ENCODE measurements around the gene UBXN10. TPM values are rescaled to one million over a fixed set of nuclear protein-coding genes. Genes with fewer than 3 reads are reported as not detected.

Gene UBXN10
- total and polyA plus RNA-seq, 2 donors (not counting 3 experiments of a cell fraction or from before 2014, with no cell fraction given) = not detected

GRCh38 chr1:20138346-20138745 lies 47.5 kb upstream of the UBXN10 start:
- no peak overlapping the region for H3K4me3 ChIP-seq (replicated peaks in 1 of 3; ENCODE audit: insufficient read depth in 1 of 3, low read depth in 1 of 3, low read length in 3 of 3)
- TF ChIP-seq EZH2 (IDR thresholded peaks at IDR 0.05; ENCODE audit: borderline replicate concordance, low read depth, low read length, severe bottlenecking) = no peak
- TF ChIP-seq POLR2AphosphoS5 (IDR thresholded peaks at IDR 0.05; ENCODE audit: insufficient read depth, low read depth, low read length) = no peak
- TF ChIP-seq MYC (IDR thresholded peaks at IDR 0.05; ENCODE audit: low read depth, low read length) = no peak
- no peak for TF ChIP-seq GATA2 (IDR thresholded peaks at IDR 0.05; ENCODE audit: insufficient read depth, insufficient read length, low read depth, low read length)
- no peak for TF ChIP-seq CTCF (IDR thresholded peaks at IDR 0.05; ENCODE audit: extremely low read depth in 1 of 2, insufficient read depth in 1 of 2, low read depth in 1 of 2, low read length in 2 of 2)
- TF ChIP-seq MAX (IDR thresholded peaks at IDR 0.05; ENCODE audit: insufficient read depth, insufficient read length) = no peak
- TF ChIP-seq POLR2A (IDR thresholded peaks at IDR 0.05; ENCODE audit: low read depth, low read length) = no peak
- TF ChIP-seq JUN (IDR thresholded peaks at IDR 0.05; ENCODE audit: borderline replicate concordance, insufficient read depth, insufficient read length, low read depth) = no peak
- no peak for TF ChIP-seq FOS (IDR thresholded peaks at IDR 0.05; ENCODE audit: borderline replicate concordance, insufficient read depth, low read length)
- no peaks in the 10 kb centered on the region for H3K36me3 ChIP-seq (ENCODE audit: control insufficient read depth in 2 of 2, extremely low read depth in 1 of 2, insufficient read depth in 2 of 2, low read length in 2 of 2)
- dilution Hi-C loops (cut with MboI; ENCODE audit: extremely low pct_ligation_motif_present, low sequenced_read_pairs) (no loop called here), intact Hi-C loops (cut with micrococcal nuclease) (no loop called here)
- H3K9me1 ChIP-seq (replicated peaks; ENCODE audit: control insufficient read depth, extremely low read depth, insufficient read depth, low read length) = no peaks in the 10 kb centered on the region
- CTCF ChIA-PET = no interaction called here
- H3K9ac ChIP-seq (replicated peaks; ENCODE audit: extremely low read depth, insufficient read depth, low read length) = no peak overlapping the region
- no peaks in the 10 kb centered on the region for H3K27me3 ChIP-seq (ENCODE audit: control insufficient read depth in 2 of 2, insufficient read depth in 2 of 2, low read length in 2 of 2)
- no peak for DNase-seq (ENCODE audit: low read depth, low spot score)
- H3K27ac ChIP-seq (ENCODE audit: insufficient read depth, low read depth, low read length) = no peak overlapping the region
- no peaks in the 10 kb centered on the region for H3K9me3 ChIP-seq (replicated peaks; ENCODE audit: control insufficient read depth, insufficient read depth, low read length)
- H4K20me1 ChIP-seq (replicated peaks; ENCODE audit: control insufficient read depth, extremely low read depth, insufficient read depth, low read length) = no peaks in the 10 kb centered on the region
- BruUV-seq (replicated peaks) = no TSS peak
- no peak overlapping the region for H2AFZ ChIP-seq (ENCODE audit: low read depth, low read length)
- no peaks in the 10 kb centered on the region for H3K4me1 ChIP-seq (ENCODE audit: control insufficient read depth, extremely low read depth, insufficient read depth, low read length)
- POLR2A ChIA-PET = no interaction called here
- H3K4me2 ChIP-seq (ENCODE audit: insufficient read depth, low read length) = no peak overlapping the region
- H3K79me2 ChIP-seq (ENCODE audit: control insufficient read depth, insufficient read depth, low read length) = no peaks in the 10 kb centered on the region
- no peak for FAIRE-seq

Measured in endothelial cell of umbilical vein (primary cell).